ENCODE data around the gene TXNDC11. TPM values are rescaled to one million over a fixed set of nuclear protein-coding genes. Genes with fewer than 3 reads are reported as not detected.

TXNDC11 gene
- total RNA-seq, 1 experiment from 2014 or later, result 24.3 TPM

GRCh38 chr16:11740567-11740966 is 2.1 kb downstream of the TXNDC11 start:
- CTCF ChIA-PET, result no interaction called here
- intact Hi-C loops (cut with micrococcal nuclease; ENCODE audit: unreplicated experiment), result loop anchor here (5.0 kb wide), 2 partner anchors 57 to 112 kb away; partner anchors contain the start of genes RSL1D1 and ZC3H7A

GRCh38 chr16:11738742-11739544 is 3.7 kb downstream of the TXNDC11 start:
- POLR2A ChIA-PET, result no interaction called here
- no peaks in the 10 kb centered on the region for H3K9me3 Mint-ChIP-seq (ENCODE audit: unreplicated experiment)
- peaks cover 53% of the 10 kb centered on the region for H3K36me3 Mint-ChIP-seq (ENCODE audit: insufficient read depth, unreplicated experiment)
- no peak for TF ChIP-seq CTCF (IDR thresholded peaks at IDR 0.05; ENCODE audit: insufficient read depth in 1 of 2, low read depth in 1 of 2, low read length in 1 of 2, severe bottlenecking in 1 of 2, unreplicated experiment in 1 of 2)
- H3K4me3 Mint-ChIP-seq (ENCODE audit: unreplicated experiment), result no peak overlapping the region
- H3K9me3 ChIP-seq, result no peaks in the 10 kb centered on the region
- no peaks in the 10 kb centered on the region for H3K27me3 ChIP-seq (replicated peaks; ENCODE audit: control insufficient read depth, insufficient read depth, low read length)
- BruUV-seq (replicated peaks), result no TSS peak
- intact Hi-C loops (cut with micrococcal nuclease; ENCODE audit: unreplicated experiment), result no loop called here
- H3K4me1 ChIP-seq, result peaks cover 46% of the 10 kb centered on the region
- no peaks in the 10 kb centered on the region for H3K27me3 Mint-ChIP-seq (ENCODE audit: insufficient read depth, unreplicated experiment)
- H3K4me3 ChIP-seq (ENCODE audit: low read depth, low read length), result no peak overlapping the region
- no peak overlapping the region for H3K27ac Mint-ChIP-seq (ENCODE audit: unreplicated experiment)
- no peaks in the 10 kb centered on the region for H3K36me3 ChIP-seq (ENCODE audit: control insufficient read depth, insufficient read depth, low read length)
- H3K4me1 Mint-ChIP-seq (ENCODE audit: low read depth, unreplicated experiment), result peaks cover 35% of the 10 kb centered on the region
- CTCF ChIA-PET, result no interaction called here
- DNase-seq, result no peak

More at GRCh38 chr16:11740567-11740966, 2.1 kb downstream of the TXNDC11 start:
- no peaks in the 10 kb centered on the region for H3K27me3 Mint-ChIP-seq (ENCODE audit: insufficient read depth, unreplicated experiment)
- peak overlapping the region; percentile 92 for H3K4me3 Mint-ChIP-seq (ENCODE audit: unreplicated experiment)
- Histone ChIP-seq H3K4me1 (peaks cover 48% of the 10 kb centered on the region), H3K9me3 (no peaks in the 10 kb centered on the region), H3K27me3 (replicated peaks; ENCODE audit: control insufficient read depth, insufficient read depth, low read length) (no peaks in the 10 kb centered on the region), H3K36me3 (ENCODE audit: control insufficient read depth, insufficient read depth, low read length) (no peaks in the 10 kb centered on the region), H3K4me3 (ENCODE audit: low read depth, low read length) (no peak overlapping the region)
- H3K9me3 Mint-ChIP-seq (ENCODE audit: unreplicated experiment), result no peaks in the 10 kb centered on the region
- no peak for TF ChIP-seq CTCF (IDR thresholded peaks at IDR 0.05; ENCODE audit: insufficient read depth in 1 of 2, low read depth in 1 of 2, low read length in 1 of 2, severe bottlenecking in 1 of 2, unreplicated experiment in 1 of 2)
- no TSS peak for BruUV-seq (replicated peaks)
- peaks cover 40% of the 10 kb centered on the region for H3K36me3 Mint-ChIP-seq (ENCODE audit: insufficient read depth, unreplicated experiment)
- no peak for DNase-seq
- peak overlapping the region; percentile 95 for H3K27ac Mint-ChIP-seq (ENCODE audit: unreplicated experiment)
- H3K4me1 Mint-ChIP-seq (ENCODE audit: low read depth, unreplicated experiment), result peaks cover 27% of the 10 kb centered on the region
- POLR2A ChIA-PET, result no interaction called here

GRCh38 chr16:11737713-11738112 is 4.9 kb downstream of the TXNDC11 start:
- Histone ChIP-seq H3K4me1 (peaks cover 50% of the 10 kb centered on the region), H3K36me3 (ENCODE audit: control insufficient read depth, insufficient read depth, low read length) (no peaks in the 10 kb centered on the region), H3K4me3 (ENCODE audit: low read depth, low read length) (no peak overlapping the region), H3K27me3 (replicated peaks; ENCODE audit: control insufficient read depth, insufficient read depth, low read length) (no peaks in the 10 kb centered on the region), H3K9me3 (no peaks in the 10 kb centered on the region)
- H3K4me1 Mint-ChIP-seq (ENCODE audit: low read depth, unreplicated experiment), result peaks cover 32% of the 10 kb centered on the region
- POLR2A ChIA-PET, result no interaction called here
- CTCF ChIA-PET, result no interaction called here
- no peaks in the 10 kb centered on the region for H3K27me3 Mint-ChIP-seq (ENCODE audit: insufficient read depth, unreplicated experiment)
- peaks cover 61% of the 10 kb centered on the region for H3K36me3 Mint-ChIP-seq (ENCODE audit: insufficient read depth, unreplicated experiment)
- no peak overlapping the region for H3K4me3 Mint-ChIP-seq (ENCODE audit: unreplicated experiment)
- peak overlapping the region; percentile 42 for H3K27ac Mint-ChIP-seq (ENCODE audit: unreplicated experiment)
- no TSS peak for BruUV-seq (replicated peaks)
- H3K9me3 Mint-ChIP-seq (ENCODE audit: unreplicated experiment), result no peaks in the 10 kb centered on the region
- no peak for DNase-seq
- intact Hi-C loops (cut with micrococcal nuclease; ENCODE audit: unreplicated experiment), result no loop called here
- no peak for TF ChIP-seq CTCF (IDR thresholded peaks at IDR 0.05; ENCODE audit: insufficient read depth in 1 of 2, low read depth in 1 of 2, low read length in 1 of 2, severe bottlenecking in 1 of 2, unreplicated experiment in 1 of 2)
